A673 (cell line): Measurements from ENCODE around the gene TTLL5. TPM values are rescaled to one million over a fixed set of nuclear protein-coding genes. Genes with fewer than 3 reads are reported as not detected.

Source experiments
- BruUV-seq: library from RNA; stranded (reverse); fragments of 400-500 nt; replicated peaks from 2 replicates; lab custom pipeline; 2021; lab: Mats Ljungman, UMichigan
- CTCF ChIA-PET: fragments of 300-600 bp; sonication (Branson Sonifier 250); formaldehyde crosslinking; loops from one replicate; lab custom pipeline; 2022; ENCODE audit warnings: antibody characterized with exemption; lab: Charles Lee
- POLR2A ChIA-PET: fragments of 300-600 bp; sonication (Branson Sonifier 250); formaldehyde crosslinking; loops from one replicate; lab custom pipeline; 2022; ENCODE audit warnings: antibody characterized with exemption; ENCODE audit not compliant: low non-redundant PET; lab: Charles Lee
- DNase-seq: peaks from one replicate; pipeline ENCODE4 v3.0.0-alpha.2; 2015; ENCODE audit warnings: low spot score
- H3K27ac ChIP-seq: fragments of 200-600 bp; sonication (generic); 2 replicates; pipeline ENCODE4 v1.5.1; 2016; ENCODE audit warnings: mixed run types, low read depth, mild to moderate bottlenecking, mixed read lengths, antibody characterized with exemption, low read length; ENCODE audit not compliant: poor library complexity, severe bottlenecking
- H3K27me3 ChIP-seq: fragments of 200-600 bp; sonication (generic); replicated peaks from 2 replicates; pipeline ENCODE4 v1.6.1; 2017; ENCODE audit warnings: mixed run types, low read depth, mild to moderate bottlenecking, mixed read lengths, antibody characterized with exemption, low read length; ENCODE audit not compliant: insufficient read depth, poor library complexity
- H3K36me3 ChIP-seq: fragments of 200-600 bp; sonication (generic); 2 replicates; pipeline ENCODE4 v1.6.1; 2016; ENCODE audit warnings: mixed run types, mild to moderate bottlenecking, mixed read lengths, antibody characterized with exemption, low read length; ENCODE audit not compliant: insufficient read depth, poor library complexity, severe bottlenecking
- H3K4me1 ChIP-seq: fragments of 200-600 bp; sonication (generic); 2 replicates; pipeline ENCODE4 v1.6.1; 2017; ENCODE audit warnings: mixed run types, mild to moderate bottlenecking, mixed read lengths, antibody characterized with exemption, low read length; ENCODE audit not compliant: insufficient read depth, poor library complexity, severe bottlenecking
- H3K4me3 ChIP-seq: fragments of 200-600 bp; sonication (generic); 2 replicates; pipeline ENCODE4 v1.5.1; 2016; ENCODE audit warnings: low read depth, mixed run types, mild to moderate bottlenecking, mixed read lengths, low read length; ENCODE audit not compliant: poor library complexity, severe bottlenecking
- H3K9me3 ChIP-seq: fragments of 200-600 bp; sonication (generic); 2 replicates; pipeline ENCODE4 v1.6.1; 2016; ENCODE audit warnings: mixed run types, low read depth, mild to moderate bottlenecking, mixed read lengths, antibody characterized with exemption, low read length; ENCODE audit not compliant: poor library complexity, severe bottlenecking
- EZH2 ChIP-seq: fragments of 200-600 bp; sonication (generic); IDR thresholded peaks from 2 replicates; pipeline ENCODE4 v1.6.1; 2017; ENCODE audit warnings: borderline replicate concordance, low read depth, mild to moderate bottlenecking, mixed read lengths, antibody characterized with exemption, low read length; ENCODE audit not compliant: poor library complexity, severe bottlenecking
- intact Hi-C: fragments of 100-400 bp; cut with micrococcal nuclease; formaldehyde crosslinking; loops from one replicate; pipeline ENCODE4 v1.10.0; 2022; ENCODE audit not compliant: unreplicated experiment
- total RNA-seq: library from RNA; stranded (reverse); gene quantifications from 2 replicates; pipeline ENCODE4 v1.2.3, GENCODE V29; 2021
- TF ChIP-seq, protein P1 (sequence below): fragments of 300-800, 200-600 bp; sonication (generic); conservative IDR thresholded peaks from 2 replicates; pipeline ENCODE4 v1.5.1; 2017; ENCODE audit warnings: low read depth, mild to moderate bottlenecking, antibody characterized with exemption, low read length, moderate library complexity, mixed read lengths

Gene TTLL5
- total RNA-seq, 1 experiment from 2014 or later: 56.7 TPM

DNA sequence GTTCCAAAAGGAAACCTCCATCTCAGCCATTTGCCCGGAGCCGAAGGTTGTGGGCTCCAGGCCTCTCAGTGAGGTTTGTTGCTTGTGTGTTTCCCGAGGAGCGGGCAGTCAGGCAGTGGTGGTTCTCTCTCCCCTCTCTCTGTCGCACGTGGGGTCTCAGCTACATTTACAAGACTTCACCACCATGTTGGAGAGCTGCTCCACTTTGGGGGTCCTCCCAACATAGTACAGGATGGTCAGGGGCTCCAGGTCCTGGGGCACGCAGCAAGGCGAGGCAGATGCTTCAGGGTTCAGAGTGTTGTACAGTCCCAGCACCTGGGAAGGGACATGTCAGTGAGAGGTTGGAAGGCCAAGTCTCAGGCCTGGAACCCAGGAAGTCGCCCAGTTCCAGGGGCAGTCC lies 298.0 kb downstream of the TTLL5 start:
- no TSS peak for BruUV-seq
- Histone ChIP-seq H3K4me3 (no peak overlapping the region), H3K27ac (no peak overlapping the region), H3K9me3 (no peaks in the 10 kb centered on the region), H3K4me1 (no peaks in the 10 kb centered on the region), H3K36me3 (no peaks in the 10 kb centered on the region), H3K27me3 (no peaks in the 10 kb centered on the region)
- intact Hi-C loops: no loop called here
- no peak for DNase-seq
- POLR2A ChIA-PET: no interaction called here
- CTCF ChIA-PET: interaction anchor here (0.7 kb wide), 1 partner anchor 71 kb away, joined by 3 read pairs; no protein-coding TSS in a partner anchor
- TF ChIP-seq, protein P1, sequence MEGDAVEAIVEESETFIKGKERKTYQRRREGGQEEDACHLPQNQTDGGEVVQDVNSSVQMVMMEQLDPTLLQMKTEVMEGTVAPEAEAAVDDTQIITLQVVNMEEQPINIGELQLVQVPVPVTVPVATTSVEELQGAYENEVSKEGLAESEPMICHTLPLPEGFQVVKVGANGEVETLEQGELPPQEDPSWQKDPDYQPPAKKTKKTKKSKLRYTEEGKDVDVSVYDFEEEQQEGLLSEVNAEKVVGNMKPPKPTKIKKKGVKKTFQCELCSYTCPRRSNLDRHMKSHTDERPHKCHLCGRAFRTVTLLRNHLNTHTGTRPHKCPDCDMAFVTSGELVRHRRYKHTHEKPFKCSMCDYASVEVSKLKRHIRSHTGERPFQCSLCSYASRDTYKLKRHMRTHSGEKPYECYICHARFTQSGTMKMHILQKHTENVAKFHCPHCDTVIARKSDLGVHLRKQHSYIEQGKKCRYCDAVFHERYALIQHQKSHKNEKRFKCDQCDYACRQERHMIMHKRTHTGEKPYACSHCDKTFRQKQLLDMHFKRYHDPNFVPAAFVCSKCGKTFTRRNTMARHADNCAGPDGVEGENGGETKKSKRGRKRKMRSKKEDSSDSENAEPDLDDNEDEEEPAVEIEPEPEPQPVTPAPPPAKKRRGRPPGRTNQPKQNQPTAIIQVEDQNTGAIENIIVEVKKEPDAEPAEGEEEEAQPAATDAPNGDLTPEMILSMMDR: no peak

DNA sequence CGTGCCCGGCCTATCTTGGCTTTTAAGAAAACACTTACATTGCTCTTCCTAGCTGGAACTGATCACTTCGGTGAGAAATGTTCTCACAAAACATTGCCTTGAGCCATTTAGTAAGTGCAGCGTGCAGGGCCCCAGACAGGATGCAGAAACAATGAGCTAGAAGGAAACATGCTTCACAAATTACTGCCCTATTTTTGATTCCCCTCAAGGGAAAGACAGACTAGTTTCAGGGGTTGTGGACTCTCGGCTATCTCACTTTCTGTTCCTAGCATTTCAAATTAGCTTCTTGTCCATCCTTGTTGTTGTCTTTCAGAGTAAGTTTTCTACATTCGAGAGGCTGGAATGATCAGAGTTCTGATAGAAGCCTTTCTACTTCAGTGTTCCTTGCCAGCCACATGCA lies 299.2 kb downstream of the TTLL5 start:
- TF ChIP-seq, protein P1: no peak
- TF ChIP-seq EZH2: no peak
- Histone ChIP-seq H3K36me3 (no peaks in the 10 kb centered on the region), H3K9me3 (no peaks in the 10 kb centered on the region), H3K27ac (no peak overlapping the region), H3K4me3 (no peak overlapping the region), H3K27me3 (no peaks in the 10 kb centered on the region), H3K4me1 (no peaks in the 10 kb centered on the region)
- CTCF ChIA-PET: no interaction called here
- POLR2A ChIA-PET: no interaction called here
- intact Hi-C loops: no loop called here
- BruUV-seq: no TSS peak
- DNase-seq: no peak

DNA sequence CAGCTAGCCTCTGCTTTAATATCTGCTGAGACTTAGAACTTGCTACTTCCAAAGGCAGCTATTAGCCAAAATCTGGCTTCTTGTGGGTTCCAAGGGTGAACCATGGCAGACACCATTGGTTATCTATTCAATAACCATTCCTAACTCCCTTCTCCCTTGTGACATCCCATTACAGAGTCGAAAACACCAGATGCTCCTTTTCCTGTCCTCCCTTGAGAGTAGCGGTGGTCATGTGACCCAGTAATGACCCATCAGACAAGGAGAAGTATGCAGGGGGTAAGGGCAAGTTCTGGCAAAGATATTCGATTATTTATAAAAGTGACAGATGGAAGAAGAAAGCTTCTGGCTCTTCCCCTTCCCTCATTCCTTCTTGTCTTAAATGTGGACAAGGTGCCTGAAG lies 300.6 kb downstream of the TTLL5 start:
- H3K27ac ChIP-seq: no peak overlapping the region
- no peaks in the 10 kb centered on the region for H3K27me3 ChIP-seq
- ChIA-PET POLR2A (interaction anchor here (0.6 kb wide), 1 partner anchor 486 kb away, joined by 4 read pairs; no protein-coding TSS in a partner anchor), CTCF (no interaction called here)
- H3K4me3 ChIP-seq: no peak overlapping the region
- H3K4me1 ChIP-seq: no peaks in the 10 kb centered on the region
- no peaks in the 10 kb centered on the region for H3K36me3 ChIP-seq
- intact Hi-C loops: no loop called here
- H3K9me3 ChIP-seq: no peaks in the 10 kb centered on the region
- no peak for DNase-seq
- BruUV-seq: no TSS peak
- TF ChIP-seq, protein P1: no peak
- no peak for TF ChIP-seq EZH2
